Measurements from ENCODE around the gene BRMS1. TPM values are rescaled to one million over a fixed set of nuclear protein-coding genes. Genes with fewer than 3 reads are reported as not detected.

BRMS1 gene
- total and polyA plus RNA-seq, 4 donors = 12.0 to 24.0 (median 20.3) TPM

DNA sequence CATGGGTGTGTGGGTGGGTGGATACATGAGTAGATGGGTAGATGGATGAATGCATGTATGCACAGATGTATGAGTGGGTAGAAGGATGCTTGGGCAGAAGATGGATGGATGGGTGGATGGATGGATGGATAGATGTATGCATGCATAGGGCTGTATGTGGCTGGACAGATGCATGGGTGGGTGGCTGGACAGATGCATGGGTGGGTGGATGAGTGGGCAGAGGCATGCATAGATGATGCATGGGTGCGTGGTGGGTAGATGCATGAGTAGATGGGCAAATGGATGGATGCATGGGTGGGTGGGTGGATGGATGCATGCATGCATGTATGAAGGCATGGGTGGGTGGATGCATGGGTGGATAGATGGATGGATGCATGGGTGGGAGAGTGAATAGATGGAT lies 21.2 kb downstream of the BRMS1 start:
- Histone ChIP-seq H3K4me3 (ENCODE audit: low read depth in 1 of 3, low read length in 3 of 3) (no peak overlapping the region), H3K27me3 (ENCODE audit: control insufficient read depth in 4 of 4, insufficient read depth in 4 of 4, low read length in 3 of 4) (no peaks in the 10 kb centered on the region), H3K4me1 (ENCODE audit: control insufficient read depth in 4 of 4, insufficient read depth in 4 of 4, low read length in 3 of 4) (peaks cover 2 to 11% (median 4%) of the 10 kb centered on the region in 4 donors), H3K9ac (ENCODE audit: low read depth in 1 of 2, low read length in 2 of 2) (no peak overlapping the region), H3K9me3 (ENCODE audit: control insufficient read depth in 4 of 4, low read length in 3 of 4) (no peaks in the 10 kb centered on the region), H3K27ac (ENCODE audit: low read depth in 1 of 2, low read length in 2 of 2) (no peak overlapping the region), H3K36me3 (ENCODE audit: control insufficient read depth in 4 of 4, insufficient read depth in 3 of 4, low read depth in 1 of 4, low read length in 3 of 4) (no peaks in the 10 kb centered on the region)
- no peak for DNase-seq (ENCODE audit: low spot score)
- WGBS = 98% methylated on average over 1 of the region's 1 CpG
- TF ChIP-seq JUND (IDR thresholded peaks at IDR 0.05) (no peak), FOXA2 (IDR thresholded peaks at IDR 0.05) (no peak), HNF4G (IDR thresholded peaks at IDR 0.05) (no peak), HNF4A (conservative IDR thresholded peaks at IDR 0.05) (no peak), GABPA (IDR thresholded peaks at IDR 0.05 in 1 of 2, conservative IDR thresholded peaks at IDR 0.05 in 1 of 2) (no peak), FOXA1 (IDR thresholded peaks at IDR 0.05) (no peak), RAD21 (IDR thresholded peaks at IDR 0.05) (no peak), MAX (IDR thresholded peaks at IDR 0.05) (no peak), TAF1 (conservative IDR thresholded peaks at IDR 0.05) (no peak), REST (IDR thresholded peaks at IDR 0.05) (no peak)

DNA sequence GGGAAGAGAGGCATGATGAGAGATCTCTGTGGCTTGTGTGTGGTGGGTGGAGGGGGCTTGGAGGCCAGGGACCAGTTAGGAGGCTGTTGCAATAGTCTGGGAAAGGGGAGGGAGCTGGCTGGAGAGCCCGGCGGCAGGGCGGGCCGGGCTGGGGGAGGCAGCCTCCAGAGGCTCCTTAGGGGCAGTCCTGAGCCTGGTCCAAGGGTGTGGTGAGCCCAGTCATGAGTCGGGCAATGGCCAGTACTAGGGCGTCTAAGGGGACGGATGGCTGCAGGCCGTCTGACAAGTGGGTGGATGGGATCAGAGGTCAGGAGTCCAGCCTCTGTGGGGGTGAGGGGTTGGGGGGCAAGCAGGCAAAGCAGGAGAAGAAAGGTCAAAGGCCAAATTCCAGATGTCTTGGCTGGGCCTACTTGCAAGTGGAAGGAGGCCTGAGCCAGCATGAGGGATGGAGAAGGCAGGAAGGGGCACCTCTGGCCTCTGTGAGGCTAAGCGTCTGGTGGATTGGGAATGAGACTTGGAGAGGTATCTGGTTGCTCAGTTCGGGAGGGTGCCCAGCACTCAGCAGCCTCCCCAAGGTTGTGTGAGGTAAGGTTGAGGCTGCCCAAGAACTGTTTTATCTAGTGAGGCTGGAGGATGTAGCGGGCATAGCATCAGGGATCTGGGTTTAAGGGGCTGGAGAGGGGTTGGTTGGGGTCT lies 22.0 kb downstream of the BRMS1 start:
- H3K9ac ChIP-seq (ENCODE audit: low read depth in 1 of 2, low read length in 2 of 2) = no peak overlapping the region
- no peak overlapping the region for H3K27ac ChIP-seq (ENCODE audit: low read depth in 1 of 2, low read length in 2 of 2)
- 86% methylated on average over 11 of the region's 11 CpGs for WGBS
- no peak overlapping the region for H3K4me3 ChIP-seq (ENCODE audit: low read depth in 1 of 3, low read length in 3 of 3)
- H3K4me1 ChIP-seq (ENCODE audit: control insufficient read depth in 4 of 4, insufficient read depth in 4 of 4, low read length in 3 of 4) = peaks cover 2 to 14% (median 8%) of the 10 kb centered on the region in 4 donors
- TF ChIP-seq RAD21 (IDR thresholded peaks at IDR 0.05) (no peak), JUND (IDR thresholded peaks at IDR 0.05) (no peak), NR2F2 (IDR thresholded peaks at IDR 0.05) (peak; percentile 13), GABPA (IDR thresholded peaks at IDR 0.05 in 1 of 2, conservative IDR thresholded peaks at IDR 0.05 in 1 of 2) (no peak)
- TF ChIP-seq, protein P1, sequence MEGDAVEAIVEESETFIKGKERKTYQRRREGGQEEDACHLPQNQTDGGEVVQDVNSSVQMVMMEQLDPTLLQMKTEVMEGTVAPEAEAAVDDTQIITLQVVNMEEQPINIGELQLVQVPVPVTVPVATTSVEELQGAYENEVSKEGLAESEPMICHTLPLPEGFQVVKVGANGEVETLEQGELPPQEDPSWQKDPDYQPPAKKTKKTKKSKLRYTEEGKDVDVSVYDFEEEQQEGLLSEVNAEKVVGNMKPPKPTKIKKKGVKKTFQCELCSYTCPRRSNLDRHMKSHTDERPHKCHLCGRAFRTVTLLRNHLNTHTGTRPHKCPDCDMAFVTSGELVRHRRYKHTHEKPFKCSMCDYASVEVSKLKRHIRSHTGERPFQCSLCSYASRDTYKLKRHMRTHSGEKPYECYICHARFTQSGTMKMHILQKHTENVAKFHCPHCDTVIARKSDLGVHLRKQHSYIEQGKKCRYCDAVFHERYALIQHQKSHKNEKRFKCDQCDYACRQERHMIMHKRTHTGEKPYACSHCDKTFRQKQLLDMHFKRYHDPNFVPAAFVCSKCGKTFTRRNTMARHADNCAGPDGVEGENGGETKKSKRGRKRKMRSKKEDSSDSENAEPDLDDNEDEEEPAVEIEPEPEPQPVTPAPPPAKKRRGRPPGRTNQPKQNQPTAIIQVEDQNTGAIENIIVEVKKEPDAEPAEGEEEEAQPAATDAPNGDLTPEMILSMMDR (IDR thresholded peaks at IDR 0.05; ENCODE audit: low read depth, low read length, missing input control) = no peak
- no peaks in the 10 kb centered on the region for H3K36me3 ChIP-seq (ENCODE audit: control insufficient read depth in 4 of 4, insufficient read depth in 3 of 4, low read depth in 1 of 4, low read length in 3 of 4)
- H3K9me3 ChIP-seq (ENCODE audit: control insufficient read depth in 4 of 4, low read length in 3 of 4) = no peaks in the 10 kb centered on the region
- H3K27me3 ChIP-seq (ENCODE audit: control insufficient read depth in 4 of 4, insufficient read depth in 4 of 4, low read length in 3 of 4) = no peaks in the 10 kb centered on the region
- DNase-seq (ENCODE audit: low spot score) = no peak

- Histone ChIP-seq H3K27me3 (ENCODE audit: control insufficient read depth in 4 of 4, insufficient read depth in 4 of 4, low read length in 3 of 4) (no peaks in the 10 kb centered on the region), H3K27ac (ENCODE audit: low read depth in 1 of 2, low read length in 2 of 2) (no peak overlapping the region), H3K4me1 (ENCODE audit: control insufficient read depth in 4 of 4, insufficient read depth in 4 of 4, low read length in 3 of 4) (peaks cover 3 to 12% (median 9%) of the 10 kb centered on the region in 4 donors), H3K36me3 (ENCODE audit: control insufficient read depth in 4 of 4, insufficient read depth in 3 of 4, low read depth in 1 of 4, low read length in 3 of 4) (no peaks in the 10 kb centered on the region), H3K4me3 (ENCODE audit: low read depth in 1 of 3, low read length in 3 of 3) (no peak overlapping the region), H3K9ac (ENCODE audit: low read depth in 1 of 2, low read length in 2 of 2) (no peak overlapping the region), H3K9me3 (ENCODE audit: control insufficient read depth in 4 of 4, low read length in 3 of 4) (no peaks in the 10 kb centered on the region)
- no peak for DNase-seq (ENCODE audit: low spot score)
- WGBS = 96% methylated on average over 4 of the region's 4 CpGs
- TF ChIP-seq, protein P2, sequence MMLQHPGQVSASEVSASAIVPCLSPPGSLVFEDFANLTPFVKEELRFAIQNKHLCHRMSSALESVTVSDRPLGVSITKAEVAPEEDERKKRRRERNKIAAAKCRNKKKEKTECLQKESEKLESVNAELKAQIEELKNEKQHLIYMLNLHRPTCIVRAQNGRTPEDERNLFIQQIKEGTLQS (IDR thresholded peaks at IDR 0.05) = no peak
- no peak for TF ChIP-seq HNF4G (IDR thresholded peaks at IDR 0.05)
- TF ChIP-seq EGR1 (IDR thresholded peaks at IDR 0.05; ENCODE audit: low read depth in 2 of 2) = no peak
- no peak for TF ChIP-seq JUND (IDR thresholded peaks at IDR 0.05)
- TF ChIP-seq RXRA (IDR thresholded peaks at IDR 0.05) = no peak
- no peak for TF ChIP-seq NR2F2 (IDR thresholded peaks at IDR 0.05)
- TF ChIP-seq SP1 (IDR thresholded peaks at IDR 0.05) = no peak
- TF ChIP-seq HNF4A (conservative IDR thresholded peaks at IDR 0.05) = no peak
- no peak for TF ChIP-seq GABPA (IDR thresholded peaks at IDR 0.05 in 1 of 2, conservative IDR thresholded peaks at IDR 0.05 in 1 of 2)
- no peak for TF ChIP-seq FOXA1 (IDR thresholded peaks at IDR 0.05)
- no peak for TF ChIP-seq MAX (IDR thresholded peaks at IDR 0.05)
- no peak for TF ChIP-seq ZBTB33 (IDR thresholded peaks at IDR 0.05)
- no peak for TF ChIP-seq TAF1 (conservative IDR thresholded peaks at IDR 0.05)
- no peak for TF ChIP-seq FOXA2 (IDR thresholded peaks at IDR 0.05)
These were observed 23.3 kb downstream of the BRMS1 start for GRCh38 chr11:66321606-66322005.
